GM21381 (cell line): ENCODE results near the gene ZNF804B.
A peak's percentile ranks its signal among the peaks of the same experiment; 100 is the strongest.

ENCODE experiments used
- ATAC-seq: cut with Tn5 transposase; IDR thresholded peaks from one replicate; pipeline ENCODE4 v1.9.1; 2021; ENCODE audit warnings: mild to moderate bottlenecking, moderate library complexity; ENCODE audit not compliant: unreplicated experiment

Gene ZNF804B

DNA sequence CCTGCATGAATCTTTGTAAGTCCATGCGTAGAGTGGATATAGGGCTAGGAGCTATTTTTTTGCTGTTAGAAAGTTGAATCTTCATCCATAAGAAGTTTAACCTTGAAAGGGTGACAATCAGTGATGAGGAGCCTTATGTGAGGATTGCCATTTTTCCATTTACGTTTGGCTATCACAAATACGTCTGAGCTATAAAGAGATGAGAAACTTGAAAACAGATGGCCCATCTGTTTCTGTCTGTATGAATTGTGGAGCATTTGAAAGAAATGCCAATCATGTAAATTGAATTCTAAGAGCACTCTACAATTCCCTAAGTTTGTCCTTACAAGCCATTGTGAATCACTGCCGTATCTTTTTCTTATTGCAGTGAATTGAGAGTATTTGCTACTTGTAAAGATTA, 205.9 kb downstream of the ZNF804B start:
- ATAC-seq: no peak

DNA sequence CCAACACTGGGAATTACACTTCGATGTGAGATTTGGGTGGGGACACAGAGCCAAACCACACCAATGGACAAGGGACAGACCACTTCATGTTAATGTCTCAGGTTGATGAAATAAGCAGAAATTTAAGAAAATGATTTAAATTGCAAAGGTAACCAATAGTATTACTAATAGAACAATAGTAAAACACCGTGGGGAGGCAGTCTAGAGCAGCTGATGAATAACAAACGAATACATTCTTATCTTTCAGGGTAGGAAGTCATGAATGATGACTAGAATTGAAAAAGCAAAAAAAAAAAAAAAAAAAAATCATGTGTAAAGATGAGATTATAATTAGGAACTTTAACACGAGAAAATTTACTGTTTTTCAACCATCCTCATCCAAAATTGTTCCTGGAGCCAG, 207.9 kb downstream of the ZNF804B start:
- ATAC-seq: no peak

DNA sequence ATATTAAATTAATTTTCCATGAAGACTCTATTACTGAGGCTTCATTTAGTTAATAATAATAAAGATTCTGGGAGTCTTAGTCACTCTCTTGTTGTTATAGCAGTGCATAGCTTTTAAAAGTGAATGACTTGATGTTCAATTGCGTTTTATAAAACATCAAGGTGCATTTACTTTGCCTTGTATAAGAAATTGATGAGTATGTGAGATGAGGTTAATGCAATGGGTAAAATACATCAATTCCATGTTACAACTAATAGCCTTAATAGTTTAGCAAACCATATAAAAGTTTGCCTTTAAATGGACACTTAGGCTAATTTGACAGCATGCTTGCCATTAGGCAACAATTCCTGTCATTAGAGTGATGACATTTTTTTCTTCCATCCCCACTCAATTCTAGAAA, 209.7 kb downstream of the ZNF804B start:
- ATAC-seq: no peak

DNA sequence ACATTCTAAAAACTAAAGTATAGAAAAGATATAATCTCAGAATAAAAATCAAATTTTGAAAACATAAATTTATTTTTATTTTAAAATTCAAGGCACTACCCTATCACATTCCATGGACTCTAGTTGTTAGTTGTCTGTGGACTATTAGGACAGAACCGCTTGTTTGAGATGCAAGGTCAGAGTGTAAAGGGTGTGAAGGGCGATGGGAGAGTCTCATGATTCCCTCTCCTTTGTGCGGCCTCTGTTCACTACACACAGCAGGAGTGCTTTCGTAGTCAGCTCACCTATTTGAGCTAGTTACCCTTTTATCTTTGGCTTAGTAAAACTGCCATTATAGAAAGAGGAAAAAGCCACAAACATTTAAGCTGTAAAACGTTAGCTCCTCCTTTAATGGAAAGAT, 225.8 kb downstream of the ZNF804B start:
- no peak for ATAC-seq

DNA sequence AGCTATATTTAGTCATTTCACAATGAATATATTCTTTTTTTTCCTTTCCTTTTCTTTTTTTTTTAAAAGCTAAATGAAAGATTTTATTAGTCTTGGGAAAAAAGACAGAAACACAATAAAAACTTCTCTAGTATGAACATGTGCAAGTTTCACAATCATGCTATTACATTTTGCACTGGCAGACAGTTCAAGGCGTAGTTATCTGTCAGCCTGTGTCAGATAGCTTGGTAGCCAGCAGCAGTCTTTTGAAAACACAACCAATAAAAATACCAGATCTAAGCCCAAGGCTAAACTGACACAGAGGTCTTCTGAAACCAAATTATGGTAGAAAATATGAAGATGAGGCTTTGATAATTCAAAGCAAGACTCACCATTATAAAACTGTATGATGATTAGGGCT, 241.8 kb downstream of the ZNF804B start:
- no peak for ATAC-seq

DNA sequence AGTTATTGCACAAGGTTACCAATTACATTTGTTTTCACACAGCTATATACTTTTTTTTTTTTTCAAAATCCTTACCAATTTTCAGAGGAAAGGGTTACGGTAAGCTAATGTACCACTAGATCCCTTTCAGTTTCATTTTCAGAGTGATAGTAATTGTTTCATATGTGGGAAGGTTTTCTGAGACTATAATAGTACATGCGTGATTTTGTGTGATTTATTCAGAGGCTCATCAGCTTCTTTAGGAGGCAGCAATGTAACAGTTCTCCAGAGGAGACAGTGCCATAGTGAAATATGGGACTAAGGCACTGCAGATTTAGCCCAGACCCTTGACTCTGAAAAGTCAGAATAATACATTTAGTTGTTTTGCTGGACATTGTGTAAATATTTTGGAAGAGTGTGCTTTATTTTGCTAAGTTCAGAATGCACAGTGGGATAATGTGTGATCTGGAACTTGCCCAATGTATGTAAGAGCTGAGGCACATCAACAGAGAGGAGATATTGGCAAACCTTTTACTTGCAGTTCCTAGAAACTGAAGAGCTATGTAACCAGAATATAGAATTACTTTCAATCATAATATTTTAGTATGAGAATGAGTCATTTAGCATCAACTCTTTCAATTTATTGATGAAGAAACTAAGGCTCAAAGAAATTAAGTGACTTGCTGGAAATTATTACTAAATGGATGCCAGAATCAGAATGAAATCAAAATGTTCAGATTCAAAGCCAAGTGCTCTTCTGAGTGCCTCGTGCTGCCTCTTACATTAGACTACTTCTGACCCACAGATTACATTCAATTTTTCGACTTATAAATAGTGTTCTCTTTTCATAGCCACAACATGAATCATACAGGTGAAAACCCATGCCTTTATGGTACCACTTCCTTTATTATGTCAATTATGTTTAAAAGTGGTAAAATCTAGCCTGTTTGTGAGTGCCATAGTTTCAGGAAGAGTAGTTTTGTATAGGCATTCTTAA, 243.8 kb downstream of the ZNF804B start:
- ATAC-seq: peak; percentile 79

DNA sequence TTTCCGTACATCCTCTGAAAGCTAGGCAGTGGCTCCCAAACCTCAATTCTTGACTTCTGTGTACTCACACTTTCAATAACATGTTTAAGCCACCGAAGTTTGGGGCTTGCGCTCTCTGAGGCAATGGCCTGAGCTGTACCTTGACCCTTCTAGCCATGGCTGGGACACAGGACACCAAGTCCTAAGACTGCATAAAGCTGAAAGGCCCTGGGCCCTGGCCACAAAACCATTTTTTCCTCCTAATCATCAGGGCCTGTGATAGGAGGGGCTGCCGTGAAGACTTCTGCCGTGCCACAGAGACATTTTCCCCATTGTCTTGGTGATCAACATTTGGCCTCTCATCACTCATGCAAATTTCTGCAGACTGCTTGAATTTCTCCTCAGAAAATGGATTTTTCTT, 252.5 kb downstream of the ZNF804B start:
- no peak for ATAC-seq

DNA sequence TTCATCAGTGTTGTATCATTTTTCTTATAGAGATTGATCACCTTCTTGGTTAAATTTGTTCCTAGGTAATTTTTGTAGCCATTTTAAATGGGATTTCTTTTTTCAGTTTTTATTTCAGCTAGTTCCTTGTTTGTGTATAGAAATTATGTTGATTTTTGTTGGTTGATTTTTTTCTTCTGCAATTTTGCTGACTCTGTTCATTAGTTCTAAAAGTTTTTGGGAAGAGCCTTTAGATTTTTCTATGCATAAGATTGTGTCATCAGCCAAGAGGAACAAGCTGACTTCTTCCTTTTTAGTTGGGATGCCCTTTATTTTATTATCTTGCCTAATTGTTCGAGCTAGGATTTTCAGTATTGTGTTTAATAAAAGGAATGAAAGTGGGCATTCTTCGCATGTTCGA, 258.2 kb downstream of the ZNF804B start:
- no peak for ATAC-seq

DNA sequence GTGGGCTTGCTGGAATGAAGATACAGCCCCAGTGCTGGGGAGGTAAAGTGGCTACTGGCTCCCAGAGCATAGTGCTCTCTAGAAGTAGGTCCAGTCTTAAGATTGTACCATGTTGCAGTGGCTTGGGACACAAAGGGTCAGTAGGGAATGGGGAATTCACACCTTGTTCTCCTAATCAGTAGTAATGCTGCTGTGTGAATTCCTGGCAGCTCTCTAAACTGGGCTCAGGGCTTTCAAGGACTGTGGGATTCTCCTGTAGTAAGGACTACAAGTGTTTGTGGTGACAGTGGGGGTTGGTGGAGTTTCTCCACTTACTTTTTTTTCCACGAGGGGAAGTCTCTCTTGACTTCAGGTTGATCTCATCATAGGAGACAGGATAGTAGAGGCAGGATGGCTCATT, 262.2 kb downstream of the ZNF804B start:
- ATAC-seq: no peak

DNA sequence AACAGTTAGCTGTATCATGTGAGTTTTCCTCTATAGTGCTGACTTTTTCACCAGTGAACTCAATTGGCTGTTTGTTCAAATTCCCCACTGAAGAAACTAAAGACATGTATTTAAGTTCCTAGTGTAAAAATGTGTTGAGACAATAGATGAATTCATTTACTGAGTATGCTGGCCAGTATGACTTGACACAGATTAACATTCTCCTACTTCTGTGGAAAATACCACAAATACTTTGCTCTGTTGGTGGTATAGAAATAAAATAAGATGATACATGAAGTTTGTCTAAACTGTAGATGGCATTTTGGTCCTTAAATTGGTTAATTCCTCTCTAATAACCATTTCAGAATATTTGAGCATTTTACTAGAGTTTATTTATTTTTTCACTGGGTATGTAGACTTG, 263.7 kb downstream of the ZNF804B start:
- no peak for ATAC-seq

DNA sequence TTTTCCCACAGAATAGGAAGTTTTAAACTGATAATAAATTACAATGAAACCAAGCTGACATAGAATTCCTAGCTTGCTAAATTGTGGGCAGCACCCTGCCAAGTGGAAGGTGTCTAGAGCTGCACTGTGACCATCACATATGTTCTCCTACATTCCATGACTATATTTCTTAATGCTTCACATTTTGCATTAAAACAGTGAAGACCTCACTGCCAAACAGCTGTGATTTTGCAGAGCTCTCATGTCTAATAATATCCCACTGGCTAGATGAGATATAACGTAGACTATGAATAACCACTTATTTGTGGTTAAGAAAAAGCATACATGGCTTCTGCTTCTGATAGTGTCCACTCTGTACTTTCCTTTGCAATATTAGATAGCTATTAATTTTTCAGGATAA, 264.4 kb downstream of the ZNF804B start:
- ATAC-seq: no peak

DNA sequence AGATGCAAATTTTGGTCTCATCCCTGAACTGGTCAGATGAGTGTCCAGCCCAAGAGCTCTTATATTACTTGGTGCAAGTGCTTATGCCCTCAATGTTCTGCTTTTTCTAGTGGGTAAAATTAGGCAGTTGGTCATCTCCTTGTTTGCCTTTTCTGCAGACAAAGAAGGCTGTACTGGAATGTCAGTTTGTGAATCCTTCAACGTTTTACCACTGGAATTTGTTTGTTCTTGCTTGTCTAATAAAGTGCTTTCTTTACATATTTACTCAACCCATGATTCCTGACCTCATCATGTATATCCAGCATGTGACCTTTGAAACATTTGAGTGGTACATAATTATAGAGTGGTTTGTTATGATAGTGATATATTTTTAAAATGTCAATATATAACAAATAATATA, 268.3 kb downstream of the ZNF804B start:
- no peak for ATAC-seq

DNA sequence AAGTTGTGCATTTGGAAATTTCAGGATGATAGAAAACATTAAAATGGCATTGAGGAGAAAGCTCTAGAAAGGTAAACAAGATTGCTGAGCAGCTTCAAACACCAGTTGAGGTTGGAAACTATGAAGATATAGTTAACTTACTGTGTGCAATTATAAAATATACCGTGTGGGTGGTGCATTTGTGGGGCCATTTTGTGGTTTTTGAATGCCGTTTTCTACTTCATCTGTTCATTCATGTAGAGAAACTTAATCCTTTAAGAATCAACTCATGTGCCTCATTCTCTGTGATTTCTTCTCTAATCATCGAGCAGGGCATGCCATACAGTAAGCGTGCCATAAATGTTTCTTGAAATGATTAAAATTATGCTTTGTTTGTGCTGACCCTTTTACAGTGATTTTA, 268.8 kb downstream of the ZNF804B start:
- ATAC-seq: no peak

DNA sequence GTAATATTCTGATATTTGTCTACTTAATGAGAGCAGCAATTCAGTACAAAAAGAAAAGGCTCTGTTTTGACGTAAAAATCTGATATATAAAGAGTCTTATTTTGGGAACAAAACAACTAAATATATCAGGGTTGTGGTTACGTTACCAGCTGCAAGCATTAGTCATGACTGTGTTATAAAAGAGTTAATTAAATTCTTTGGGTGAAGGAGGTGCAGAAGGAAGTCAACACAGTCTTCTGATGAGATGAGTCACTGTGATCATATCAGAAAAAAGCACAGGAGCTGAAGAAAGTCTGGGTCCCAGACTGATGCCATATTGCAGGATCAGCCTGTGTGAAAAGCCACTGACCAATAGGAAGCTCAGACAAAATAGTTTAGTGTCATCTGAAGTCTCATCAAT, 270.4 kb downstream of the ZNF804B start:
- no peak for ATAC-seq

DNA sequence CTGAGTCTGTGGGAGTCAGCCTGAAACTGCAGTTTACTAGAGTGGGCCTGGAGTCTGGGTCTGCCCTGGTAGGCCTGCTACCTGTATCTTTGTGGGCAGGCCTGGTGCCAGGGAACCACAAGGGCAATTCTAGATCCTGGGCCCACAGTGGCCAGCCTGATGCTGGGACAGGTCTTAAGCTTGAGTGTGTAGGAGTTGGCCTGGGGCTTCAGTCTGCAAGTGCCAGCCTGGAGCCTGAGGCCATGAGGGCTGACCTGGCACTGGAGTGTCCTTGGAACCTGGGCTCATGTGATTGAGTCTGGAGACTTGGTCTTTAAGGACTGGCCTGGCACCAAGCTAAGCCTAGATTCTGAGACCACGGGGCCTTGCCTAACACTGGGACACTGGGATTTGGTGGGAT, 281.7 kb downstream of the ZNF804B start:
- ATAC-seq: no peak

DNA sequence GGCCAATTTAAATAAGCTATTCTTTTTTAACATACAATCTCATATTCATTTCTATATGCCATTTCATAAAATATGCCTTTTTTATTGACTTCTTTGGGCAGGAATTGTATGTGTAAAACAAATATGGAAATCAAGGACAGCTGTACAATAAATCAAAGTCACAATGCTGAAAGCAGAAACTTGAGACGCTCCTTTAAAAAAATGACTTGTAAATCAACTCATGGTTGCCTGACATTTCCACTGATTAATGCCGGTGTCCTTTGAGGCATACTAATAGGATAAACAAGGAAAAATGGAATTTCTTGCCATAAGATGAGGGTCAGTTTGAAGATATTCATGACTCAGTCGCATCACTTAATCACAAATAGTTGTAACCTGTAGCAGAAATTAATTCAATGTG, 283.4 kb downstream of the ZNF804B start:
- no peak for ATAC-seq

DNA sequence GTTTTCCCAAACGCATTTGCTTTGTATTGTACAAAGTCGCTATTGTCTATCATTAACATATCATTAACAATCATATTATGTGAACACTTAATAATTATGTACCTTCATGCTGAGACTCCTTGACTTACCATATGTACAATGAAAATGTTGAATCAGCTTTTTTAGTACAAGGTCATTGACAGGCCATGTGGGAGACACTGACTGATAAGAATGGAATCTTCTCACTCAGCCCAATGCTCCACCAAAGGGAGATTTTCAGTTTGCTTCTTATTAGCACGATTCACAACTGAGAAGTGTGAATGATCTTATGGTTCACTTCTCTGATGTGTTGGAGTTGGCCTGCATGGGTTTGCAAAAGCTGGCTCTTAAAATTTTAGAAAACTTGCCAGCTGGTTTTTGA, 289.5 kb downstream of the ZNF804B start:
- ATAC-seq: no peak

DNA sequence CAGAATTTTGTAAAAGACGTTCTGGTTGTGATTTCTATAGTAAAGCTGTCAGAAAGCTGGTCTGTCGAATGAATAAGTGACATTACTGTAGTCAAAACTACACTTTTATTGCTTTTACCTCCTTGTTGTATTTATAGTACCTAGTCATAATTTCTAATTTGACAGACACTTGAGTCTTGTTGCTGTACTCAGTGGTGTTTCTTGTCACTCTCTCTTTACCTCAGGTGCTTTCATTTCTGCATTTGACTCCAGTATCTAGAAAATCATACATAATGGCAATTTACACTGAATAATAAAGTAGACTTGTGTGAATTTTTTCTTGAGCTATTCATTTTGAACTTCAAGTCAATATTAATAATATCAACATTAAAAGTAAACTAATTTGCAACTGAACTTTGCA, 293.6 kb downstream of the ZNF804B start:
- no peak for ATAC-seq

DNA sequence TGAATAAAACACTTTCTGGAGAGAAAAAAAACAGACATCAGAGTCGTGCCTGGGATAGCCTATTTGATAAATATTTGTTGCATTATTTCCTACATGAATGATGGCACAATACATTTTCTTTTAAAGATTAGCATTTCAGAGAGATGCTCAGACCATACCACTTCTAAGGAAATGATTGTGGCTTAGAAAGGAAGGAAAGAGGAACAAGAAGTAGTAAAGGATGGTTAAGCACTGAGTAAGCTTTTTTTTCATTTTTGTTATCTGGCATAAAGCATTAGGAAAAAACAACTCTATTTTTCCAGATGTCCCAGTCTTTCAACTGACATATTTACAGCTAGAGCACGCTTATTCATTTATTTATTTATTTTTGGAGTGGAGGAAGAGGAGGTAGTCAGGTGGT, 294.9 kb downstream of the ZNF804B start:
- no peak for ATAC-seq

DNA sequence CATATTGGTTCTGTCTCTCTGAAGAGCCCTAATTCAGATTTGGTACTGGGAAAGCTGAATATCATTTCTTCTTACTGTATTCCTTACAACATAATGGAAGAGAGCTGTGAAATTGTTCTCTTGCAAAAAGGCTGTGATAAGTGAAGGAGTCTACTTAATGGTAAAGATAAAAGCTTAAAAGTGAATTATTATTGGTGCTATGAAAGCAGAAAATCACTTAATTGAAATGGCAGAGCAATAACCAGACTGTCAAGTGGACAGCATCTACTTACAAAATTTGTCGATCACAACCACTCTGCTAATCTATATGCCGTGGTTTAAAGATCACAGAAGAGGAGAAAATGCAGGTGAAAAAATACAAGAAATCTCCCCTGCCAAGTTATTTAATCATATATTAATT, 300.7 kb downstream of the ZNF804B start:
- ATAC-seq: no peak

DNA sequence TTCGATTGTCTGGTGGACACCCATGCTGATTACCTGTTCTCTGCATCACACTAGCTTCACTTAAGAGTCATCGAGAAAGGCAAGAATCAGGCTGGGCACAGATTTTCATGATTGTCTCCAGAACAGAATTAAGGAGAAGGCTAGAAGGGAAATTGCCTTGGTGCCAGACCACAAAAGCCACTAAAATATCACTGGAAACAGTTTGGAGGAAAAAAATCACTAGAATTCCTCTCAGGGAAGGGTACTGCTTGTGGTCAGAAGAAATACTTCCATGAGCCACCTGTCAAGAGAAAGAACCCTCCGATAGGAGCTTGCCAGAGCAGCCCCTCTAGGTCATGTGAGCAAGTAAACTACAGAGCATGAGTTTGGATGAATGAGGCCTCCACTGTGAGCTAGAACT, 305.3 kb downstream of the ZNF804B start:
- ATAC-seq: no peak

DNA sequence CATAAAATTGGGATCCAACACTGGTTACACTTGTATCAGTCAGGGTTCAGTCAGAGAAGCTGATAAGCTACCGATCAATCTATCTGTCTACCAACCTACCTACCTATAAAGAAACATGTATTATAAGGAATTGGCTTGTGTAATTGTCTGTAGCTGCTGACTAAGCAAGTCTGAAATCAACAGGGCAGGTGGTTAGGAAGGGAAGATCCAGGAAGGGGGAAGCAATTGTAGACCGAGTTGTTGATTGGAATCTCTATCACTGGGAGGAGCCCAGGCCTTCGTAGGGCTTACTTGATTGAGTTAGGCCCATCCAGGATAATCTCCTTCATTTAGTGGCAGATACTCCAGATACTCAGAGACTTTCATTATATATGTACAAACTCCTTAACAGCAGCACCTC, 307.5 kb downstream of the ZNF804B start:
- no peak for ATAC-seq

DNA sequence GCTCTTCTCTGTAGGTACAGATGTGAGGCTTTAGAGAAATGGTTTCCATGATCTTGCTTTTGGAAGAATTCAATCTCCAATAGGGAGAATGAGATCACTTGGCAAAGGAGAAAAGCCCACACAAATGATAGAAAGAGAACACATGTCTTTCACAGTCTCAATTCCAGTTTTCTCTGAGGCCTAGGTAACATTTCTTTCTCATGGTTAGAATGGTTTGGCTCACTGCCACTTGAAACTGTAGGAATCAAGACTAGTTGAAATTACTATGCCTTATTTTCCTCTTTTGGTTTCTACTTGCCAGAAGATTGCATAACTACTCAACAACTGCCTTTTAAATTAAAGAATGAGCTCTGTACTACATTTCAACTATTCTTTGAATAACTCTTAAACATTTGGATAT, 312.6 kb downstream of the ZNF804B start:
- ATAC-seq: no peak
